Smooth muscle cell (in vitro differentiated cells): ENCODE results near the gene TOM1L1. TPM values are rescaled to one million over a fixed set of nuclear protein-coding genes. Genes with fewer than 3 reads are reported as not detected.

Source experiments
- DNase-seq: peaks from one replicate; lab custom pipeline; 2025; ENCODE audit not compliant: unreplicated experiment; lab: John Stamatoyannopoulos, UW
- H2AFZ ChIP-seq: fragments of 200-600 bp; sonication (generic); 2 replicates; pipeline ENCODE4 v1.6.0; 2016; ENCODE audit warnings: antibody characterized with exemption, low read depth, mild to moderate bottlenecking
- H3F3A ChIP-seq: fragments of 200-600 bp; sonication (generic); 2 replicates; pipeline ENCODE4 v1.6.0; 2017; ENCODE audit warnings: antibody characterized with exemption, low read depth
- H3K27ac ChIP-seq: fragments of 200-600 bp; sonication (generic); 2 replicates; pipeline ENCODE4 v1.5.1; 2016; ENCODE audit warnings: low read depth, mild to moderate bottlenecking
- H3K27me3 ChIP-seq: fragments of 200-600 bp; sonication (generic); 2 replicates; pipeline ENCODE4 v1.6.1; 2016; ENCODE audit warnings: low read depth, mild to moderate bottlenecking
- H3K36me3 ChIP-seq: fragments of 200-600 bp; sonication (generic); 2 replicates; pipeline ENCODE4 v1.5.1; 2016; ENCODE audit warnings: low read depth
- H3K4me1 ChIP-seq: fragments of 200-600 bp; sonication (generic); 2 replicates; pipeline ENCODE4 v1.5.1; 2016; ENCODE audit warnings: low read depth
- H3K4me2 ChIP-seq: fragments of 200-600 bp; sonication (generic); 2 replicates; pipeline ENCODE4 v1.6.0; 2016; ENCODE audit warnings: mild to moderate bottlenecking
- H3K4me3 ChIP-seq: fragments of 200-600 bp; sonication (generic); 2 replicates; pipeline ENCODE4 v1.5.1; 2016; ENCODE audit warnings: mild to moderate bottlenecking
- H3K79me2 ChIP-seq: fragments of 200-600 bp; sonication (generic); 2 replicates; pipeline ENCODE4 v1.6.0; 2016; ENCODE audit warnings: low read depth, mild to moderate bottlenecking
- H3K9ac ChIP-seq: fragments of 200-600 bp; sonication (generic); 2 replicates; pipeline ENCODE4 v1.6.0; 2016; ENCODE audit warnings: low read depth
- H3K9me3 ChIP-seq: fragments of 200-600 bp; sonication (generic); replicated peaks from 2 replicates; pipeline ENCODE4 v1.5.1; 2016; ENCODE audit warnings: low read depth
- H4K20me1 ChIP-seq: fragments of 200-600 bp; sonication (generic); 2 replicates; pipeline ENCODE4 v1.6.0; 2016; ENCODE audit warnings: low read depth
- CTCF ChIP-seq: fragments of 200-600 bp; sonication (generic); IDR thresholded peaks from 2 replicates; pipeline ENCODE4 v1.5.1; 2017; ENCODE audit warnings: borderline replicate concordance, mild to moderate bottlenecking, antibody characterized with exemption; ENCODE audit not compliant: insufficient read depth, poor library complexity, severe bottlenecking
- WGBS: methylation state at CpG from one replicate; pipeline ENCODE4 v1.1.7; 2016; ENCODE audit warnings: low lambda C conversion rate; 5-methylcytosine and 5-hydroxymethylcytosine counted together
- polyA plus RNA-seq: library from polyadenylated mRNA; unstranded; fragments of >200 nt; fragmentation: Nextera tagmentation; extraction: Ambion mirVana; gene quantifications from 2 replicates; pipeline ENCODE4 v1.2.1, GENCODE V29; 2016
- total RNA-seq: library from RNA; depleted of rRNA; stranded (reverse); fragments of >200 nt; gene quantifications from 2 replicates; pipeline ENCODE4 v1.2.3, GENCODE V29; 2014

The TOM1L1 gene
- total and polyA plus RNA-seq, 2 experiments from 2014 or later: 3.9 to 8.5 TPM

- Histone ChIP-seq H3K4me1 (no peaks in the 10 kb centered on the region), H3F3A (no peaks in the 10 kb centered on the region), H3K4me2 (no peak overlapping the region), H3K27ac (no peak overlapping the region), H3K9me3 (no peaks in the 10 kb centered on the region), H3K36me3 (no peaks in the 10 kb centered on the region), H3K79me2 (no peaks in the 10 kb centered on the region), H4K20me1 (no peaks in the 10 kb centered on the region), H3K27me3 (no peaks in the 10 kb centered on the region), H2AFZ (no peak overlapping the region), H3K4me3 (no peak overlapping the region), H3K9ac (no peak overlapping the region)
- no peak for TF ChIP-seq CTCF
- 93% methylated on average over 10 of the region's 10 CpGs for WGBS
- DNase-seq: no peak
Measured at GRCh38 chr17:54881255-54881972, 19.2 kb upstream of the TOM1L1 start.

GRCh38 chr17:54882371-54882770, 18.3 kb upstream of the TOM1L1 start:
- Histone ChIP-seq H3K4me1 (no peaks in the 10 kb centered on the region), H3F3A (no peaks in the 10 kb centered on the region), H4K20me1 (no peaks in the 10 kb centered on the region), H3K9me3 (no peaks in the 10 kb centered on the region), H3K27ac (no peak overlapping the region), H3K79me2 (no peaks in the 10 kb centered on the region), H3K27me3 (no peaks in the 10 kb centered on the region), H2AFZ (no peak overlapping the region), H3K4me3 (no peak overlapping the region), H3K4me2 (no peak overlapping the region), H3K36me3 (no peaks in the 10 kb centered on the region), H3K9ac (no peak overlapping the region)
- TF ChIP-seq CTCF: no peak
- 72% methylated on average over 4 of the region's 4 CpGs for WGBS
- DNase-seq: no peak

GRCh38 chr17:54882950-54883349, 17.7 kb upstream of the TOM1L1 start:
- no peak overlapping the region for H3K9ac ChIP-seq
- H3K4me3 ChIP-seq: no peak overlapping the region
- no peaks in the 10 kb centered on the region for H3K36me3 ChIP-seq
- no peak for DNase-seq
- H3K9me3 ChIP-seq: no peaks in the 10 kb centered on the region
- no peaks in the 10 kb centered on the region for H3K79me2 ChIP-seq
- no peak for TF ChIP-seq CTCF
- H3F3A ChIP-seq: no peaks in the 10 kb centered on the region
- H3K4me2 ChIP-seq: no peak overlapping the region
- no peaks in the 10 kb centered on the region for H4K20me1 ChIP-seq
- no peak overlapping the region for H2AFZ ChIP-seq
- WGBS: 89% methylated on average over 3 of the region's 3 CpGs
- H3K4me1 ChIP-seq: no peaks in the 10 kb centered on the region
- H3K27ac ChIP-seq: no peak overlapping the region
- H3K27me3 ChIP-seq: no peaks in the 10 kb centered on the region

GRCh38 chr17:54883939-54884338, 16.7 kb upstream of the TOM1L1 start:
- Histone ChIP-seq H3K27ac (no peak overlapping the region), H2AFZ (no peak overlapping the region), H3K4me2 (no peak overlapping the region), H3K27me3 (no peaks in the 10 kb centered on the region), H3K36me3 (no peaks in the 10 kb centered on the region), H3K4me1 (no peaks in the 10 kb centered on the region), H3K4me3 (no peak overlapping the region), H3K9ac (no peak overlapping the region), H3K79me2 (no peaks in the 10 kb centered on the region), H3F3A (no peaks in the 10 kb centered on the region), H4K20me1 (no peaks in the 10 kb centered on the region), H3K9me3 (no peaks in the 10 kb centered on the region)
- 86% methylated on average over 2 of the region's 2 CpGs for whole genome bisulfite sequencing
- DNase-seq: no peak
- TF ChIP-seq CTCF: no peak
